Vagina (tissue), 2 donors: ENCODE measurements around the gene FYB1. TPM values are rescaled to one million over a fixed set of nuclear protein-coding genes. Genes with fewer than 3 reads are reported as not detected.

Experiments used
- DNase-seq, 2 donors: peaks; one replicate each; pipeline ENCODE4 v3.0.0-alpha.2; 2017; ENCODE audit errors: extremely low spot score in 2 of 2
- H3K27ac ChIP-seq: fragments of 200-600 bp; sonication (generic); one replicate; pipeline ENCODE4 v1.5.1; 2019
- H3K27me3 ChIP-seq: fragments of 200-600 bp; sonication (generic); one replicate; pipeline ENCODE4 v1.5.1; 2019
- H3K36me3 ChIP-seq, 2 donors: fragments of 200-600 bp; sonication (generic); one replicate each; pipeline ENCODE4 v1.5.1; 2017 to 2019
- H3K4me1 ChIP-seq: fragments of 200-600 bp; sonication (generic); one replicate; pipeline ENCODE4 v1.5.1; 2019
- H3K4me3 ChIP-seq, 2 donors: fragments of 200-600 bp; sonication (generic); 1 replicate in 1 of 2; 2 replicates in 1 of 2; pipeline ENCODE4 v1.5.1; 2016 to 2019
- H3K9me3 ChIP-seq: fragments of 200-600 bp; sonication (generic); one replicate; pipeline ENCODE4 v1.5.1; 2019
- POLR2A ChIP-seq, 2 donors: fragments of 450-650 bp; IDR thresholded peaks; one replicate each; pipeline ENCODE4 v1.6.1; 2017; ENCODE audit warnings: antibody characterized with exemption in 2 of 2, mild to moderate bottlenecking in 2 of 2, moderate library complexity in 2 of 2
- POLR2AphosphoS5 ChIP-seq, 2 donors: sonication (generic); formaldehyde crosslinking; IDR thresholded peaks; one replicate each; pipeline ENCODE4 v1.9.0; 2017; ENCODE audit warnings: antibody characterized with exemption in 2 of 2, mild to moderate bottlenecking in 2 of 2, low read depth in 1 of 2; ENCODE audit not compliant: insufficient read depth in 1 of 2
- intact Hi-C: fragments of 100-400 bp; cut with DNase I; formaldehyde crosslinking; loops from one replicate; pipeline ENCODE4 v1.15.1; 2023
- total RNA-seq: library from RNA; depleted of rRNA; stranded (reverse); fragments of >200 nt; gene quantifications from one replicate; pipeline ENCODE4 v1.2.3, GENCODE V29; 2016
- TF ChIP-seq, protein P1 (sequence below), 3 experiments: fragments of 450-650 bp in 2 of 3; fragments of 200-600 bp in 1 of 3; sonication (generic) in 1 of 3; IDR thresholded peaks; one replicate each; pipeline ENCODE4 v1.5.1; 2017 to 2019; ENCODE audit warnings: antibody characterized with exemption in 3 of 3, mild to moderate bottlenecking in 2 of 3, moderate library complexity in 2 of 3

Gene FYB1
- total RNA-seq, 1 donor from 2014 or later: 10.8 TPM

DNA sequence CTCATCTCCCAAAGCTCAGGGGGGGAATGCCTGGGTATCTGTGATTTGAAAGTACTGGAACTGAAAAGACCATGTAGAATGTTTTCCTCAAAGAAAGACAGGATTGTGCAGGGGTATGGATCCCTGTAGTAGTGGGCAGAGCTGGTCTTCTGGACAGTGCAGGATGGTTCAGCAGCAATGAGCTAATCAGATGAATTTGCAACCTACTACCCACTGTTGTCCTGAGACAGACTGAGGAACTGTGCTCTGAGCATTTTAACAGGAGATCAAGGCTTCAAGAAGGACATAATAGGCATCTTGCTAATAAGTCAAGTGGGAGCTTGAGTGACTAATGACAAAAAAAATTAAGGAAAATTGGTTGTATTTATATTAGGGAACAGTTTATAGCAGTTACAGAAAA is 61.7 kb downstream of the FYB1 start:
- DNase-seq: no peak
- H3K4me1 ChIP-seq: no peaks in the 10 kb centered on the region
- intact Hi-C loops: no loop called here

DNA sequence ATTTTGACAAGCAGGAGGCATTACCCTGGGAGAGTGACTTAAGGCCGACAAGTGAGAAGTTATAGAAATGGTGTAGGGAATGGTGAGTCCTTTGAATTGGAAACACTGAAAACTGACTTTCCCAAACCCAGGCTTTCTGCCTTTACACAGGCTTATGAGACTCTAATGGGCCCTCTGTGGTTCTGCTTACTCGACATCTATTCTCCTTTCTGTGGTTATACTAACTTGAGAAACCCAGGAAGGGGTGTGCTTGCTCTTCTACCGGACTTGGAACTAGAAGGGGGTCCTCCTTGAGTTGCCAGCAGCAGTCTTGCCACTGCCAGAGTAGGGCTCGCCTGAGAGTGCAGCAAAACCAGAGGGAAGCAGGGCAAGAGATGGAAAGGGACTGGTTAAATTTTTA is 63.3 kb downstream of the FYB1 start:
- H3K27ac ChIP-seq: no peak overlapping the region
- DNase-seq: no peak
- no peak for TF ChIP-seq POLR2AphosphoS5 (IDR thresholded peaks at IDR 0.05; ENCODE audit: insufficient read depth in 1 of 2, low read depth in 1 of 2)
- no peak for TF ChIP-seq POLR2A (IDR thresholded peaks at IDR 0.05)
- TF ChIP-seq, protein P1, sequence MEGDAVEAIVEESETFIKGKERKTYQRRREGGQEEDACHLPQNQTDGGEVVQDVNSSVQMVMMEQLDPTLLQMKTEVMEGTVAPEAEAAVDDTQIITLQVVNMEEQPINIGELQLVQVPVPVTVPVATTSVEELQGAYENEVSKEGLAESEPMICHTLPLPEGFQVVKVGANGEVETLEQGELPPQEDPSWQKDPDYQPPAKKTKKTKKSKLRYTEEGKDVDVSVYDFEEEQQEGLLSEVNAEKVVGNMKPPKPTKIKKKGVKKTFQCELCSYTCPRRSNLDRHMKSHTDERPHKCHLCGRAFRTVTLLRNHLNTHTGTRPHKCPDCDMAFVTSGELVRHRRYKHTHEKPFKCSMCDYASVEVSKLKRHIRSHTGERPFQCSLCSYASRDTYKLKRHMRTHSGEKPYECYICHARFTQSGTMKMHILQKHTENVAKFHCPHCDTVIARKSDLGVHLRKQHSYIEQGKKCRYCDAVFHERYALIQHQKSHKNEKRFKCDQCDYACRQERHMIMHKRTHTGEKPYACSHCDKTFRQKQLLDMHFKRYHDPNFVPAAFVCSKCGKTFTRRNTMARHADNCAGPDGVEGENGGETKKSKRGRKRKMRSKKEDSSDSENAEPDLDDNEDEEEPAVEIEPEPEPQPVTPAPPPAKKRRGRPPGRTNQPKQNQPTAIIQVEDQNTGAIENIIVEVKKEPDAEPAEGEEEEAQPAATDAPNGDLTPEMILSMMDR (IDR thresholded peaks at IDR 0.05): no peak
- intact Hi-C loops: no loop called here
- H3K36me3 ChIP-seq: no peaks in the 10 kb centered on the region
- H3K4me3 ChIP-seq: no peak overlapping the region
- no peaks in the 10 kb centered on the region for H3K27me3 ChIP-seq
- H3K4me1 ChIP-seq: no peaks in the 10 kb centered on the region
- H3K9me3 ChIP-seq: no peaks in the 10 kb centered on the region

More for the DNA sequence above, 61.7 kb downstream of the FYB1 start:
- Histone ChIP-seq H3K9me3 (no peaks in the 10 kb centered on the region), H3K27me3 (no peaks in the 10 kb centered on the region), H3K27ac (no peak overlapping the region), H3K4me3 (no peak overlapping the region), H3K36me3 (no peaks in the 10 kb centered on the region)
- TF ChIP-seq POLR2A (IDR thresholded peaks at IDR 0.05) (no peak), POLR2AphosphoS5 (IDR thresholded peaks at IDR 0.05; ENCODE audit: insufficient read depth in 1 of 2, low read depth in 1 of 2) (no peak)
- TF ChIP-seq, protein P1 (IDR thresholded peaks at IDR 0.05): no peak

DNA sequence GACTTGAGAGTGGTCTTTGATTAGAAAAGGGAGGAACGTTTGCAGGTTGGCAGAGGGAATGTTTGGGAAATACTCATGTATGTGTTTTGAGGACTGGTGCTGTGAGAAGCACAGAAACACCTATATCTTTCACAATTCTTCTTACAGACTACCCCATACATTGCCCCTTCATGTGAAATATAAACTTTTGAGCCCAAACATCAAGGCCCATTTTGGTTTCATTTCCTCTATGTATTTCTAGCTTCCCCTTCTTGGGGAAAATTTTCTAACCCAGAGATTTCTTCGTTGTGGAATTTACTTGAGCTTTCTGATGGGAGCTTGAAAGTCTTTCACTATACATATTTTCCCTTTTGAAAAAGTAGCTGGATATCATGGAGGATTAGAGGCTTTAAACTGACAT is 67.6 kb downstream of the FYB1 start:
- no peak overlapping the region for H3K4me3 ChIP-seq
- no peaks in the 10 kb centered on the region for H3K36me3 ChIP-seq
- no peaks in the 10 kb centered on the region for H3K4me1 ChIP-seq
- DNase-seq: no peak
- intact Hi-C loops: no loop called here
- H3K27me3 ChIP-seq: no peaks in the 10 kb centered on the region
- no peaks in the 10 kb centered on the region for H3K9me3 ChIP-seq
- TF ChIP-seq, protein P1 (IDR thresholded peaks at IDR 0.05): no peak
- no peak for TF ChIP-seq POLR2AphosphoS5 (IDR thresholded peaks at IDR 0.05; ENCODE audit: insufficient read depth in 1 of 2, low read depth in 1 of 2)
- TF ChIP-seq POLR2A (IDR thresholded peaks at IDR 0.05): no peak
- H3K27ac ChIP-seq: no peak overlapping the region

DNA sequence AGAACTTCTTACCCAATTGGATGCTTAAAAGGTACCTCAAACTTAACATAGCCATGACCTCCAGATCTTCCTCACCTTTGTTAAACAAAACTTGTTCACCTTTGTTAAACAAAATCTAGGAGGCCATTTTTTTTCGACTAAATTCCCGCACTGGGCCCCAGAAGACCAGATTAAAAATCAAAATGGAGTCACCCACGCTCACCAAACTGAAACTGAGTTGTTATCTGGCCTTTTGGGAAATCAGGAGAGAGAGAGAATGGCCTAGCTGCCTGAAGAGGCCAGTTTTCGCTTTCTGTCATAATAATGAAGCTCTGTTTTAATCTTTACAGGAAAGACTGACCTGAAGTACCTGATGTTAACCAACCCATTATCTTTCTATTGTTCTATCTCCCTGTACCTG is 69.4 kb downstream of the FYB1 start:
- Histone ChIP-seq H3K4me3 (no peak overlapping the region), H3K4me1 (no peaks in the 10 kb centered on the region), H3K9me3 (no peaks in the 10 kb centered on the region), H3K27me3 (no peaks in the 10 kb centered on the region), H3K36me3 (no peaks in the 10 kb centered on the region), H3K27ac (no peak overlapping the region)
- no peak for TF ChIP-seq POLR2AphosphoS5 (IDR thresholded peaks at IDR 0.05; ENCODE audit: insufficient read depth in 1 of 2, low read depth in 1 of 2)
- no peak for TF ChIP-seq POLR2A (IDR thresholded peaks at IDR 0.05)
- TF ChIP-seq, protein P1 (IDR thresholded peaks at IDR 0.05): no peak
- intact Hi-C loops: no loop called here
- no peak for DNase-seq

DNA sequence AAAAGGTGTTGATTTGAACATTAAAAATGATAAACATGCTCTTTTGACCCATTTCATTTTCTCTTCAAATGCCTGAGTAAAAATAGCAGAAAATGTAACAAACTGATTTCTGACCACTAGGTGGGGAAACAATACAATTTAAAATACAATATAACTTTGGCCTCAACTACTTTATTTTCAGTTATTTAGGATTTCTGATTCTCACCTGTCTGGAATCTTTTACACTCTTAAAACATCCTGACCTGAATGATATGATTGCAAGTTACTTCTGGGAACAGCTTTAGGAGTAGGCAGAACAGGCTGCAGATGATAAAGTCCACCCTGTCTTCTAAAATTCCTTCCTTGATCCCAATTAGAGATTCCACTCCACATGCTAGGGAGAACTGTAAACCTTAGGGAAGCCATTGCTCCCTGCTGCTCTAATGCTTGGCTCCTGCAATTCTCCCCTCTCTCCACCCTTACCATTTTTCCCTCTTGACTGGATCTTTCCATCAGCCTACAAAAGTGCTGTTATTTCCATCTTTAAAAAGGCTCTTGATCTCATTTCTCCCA is 70.3 kb downstream of the FYB1 start:
- H3K9me3 ChIP-seq: no peaks in the 10 kb centered on the region
- TF ChIP-seq, protein P1 (IDR thresholded peaks at IDR 0.05): peak in 1 of 3 experiments; percentile 16
- TF ChIP-seq POLR2AphosphoS5 (IDR thresholded peaks at IDR 0.05; ENCODE audit: insufficient read depth in 1 of 2, low read depth in 1 of 2) (no peak), POLR2A (IDR thresholded peaks at IDR 0.05) (no peak)
- intact Hi-C loops: no loop called here

More for the DNA sequence above, 70.3 kb downstream of the FYB1 start:
- Histone ChIP-seq H3K4me3 (no peak overlapping the region), H3K27me3 (no peaks in the 10 kb centered on the region), H3K36me3 (no peaks in the 10 kb centered on the region), H3K27ac (no peak overlapping the region), H3K4me1 (no peaks in the 10 kb centered on the region)
- DNase-seq: no peak
